ENCODE results near the gene VAV2. TPM values are rescaled to one million over a fixed set of nuclear protein-coding genes. Genes with fewer than 3 reads are reported as not detected.

Gene VAV2
- total RNA-seq, 1 donor = 13.4 TPM

- no peak for TF ChIP-seq CTCF (IDR thresholded peaks at IDR 0.05; ENCODE audit: insufficient read depth, low read depth, low read length)
- no peak for DNase-seq (ENCODE audit: low read depth)
- H3K4me3 ChIP-seq (ENCODE audit: low read depth, low read length) = no peak overlapping the region
These were observed 195.6 kb downstream of the VAV2 start for GRCh38 chr9:133796562-133796961.

- no peak overlapping the region for H3K4me3 ChIP-seq (ENCODE audit: low read depth, low read length)
- DNase-seq (ENCODE audit: low read depth) = no peak
- TF ChIP-seq CTCF (IDR thresholded peaks at IDR 0.05; ENCODE audit: insufficient read depth, low read depth, low read length) = no peak
These were observed 197.1 kb downstream of the VAV2 start for GRCh38 chr9:133795049-133795448.

GRCh38 chr9:133794016-133794760 lies 197.9 kb downstream of the VAV2 start:
- DNase-seq (ENCODE audit: low read depth) = no peak
- H3K4me3 ChIP-seq (ENCODE audit: low read depth, low read length) = no peak overlapping the region
- TF ChIP-seq CTCF (IDR thresholded peaks at IDR 0.05; ENCODE audit: insufficient read depth, low read depth, low read length) = no peak

GRCh38 chr9:133793471-133793870 lies 198.7 kb downstream of the VAV2 start:
- no peak for DNase-seq (ENCODE audit: low read depth)
- H3K4me3 ChIP-seq (ENCODE audit: low read depth, low read length) = no peak overlapping the region
- no peak for TF ChIP-seq CTCF (IDR thresholded peaks at IDR 0.05; ENCODE audit: insufficient read depth, low read depth, low read length)

GRCh38 chr9:133792721-133793470 lies 199.2 kb downstream of the VAV2 start:
- H3K4me3 ChIP-seq (ENCODE audit: low read depth, low read length) = no peak overlapping the region
- TF ChIP-seq CTCF (IDR thresholded peaks at IDR 0.05; ENCODE audit: insufficient read depth, low read depth, low read length) = peak; percentile 93
- peak; percentile 74 for DNase-seq (ENCODE audit: low read depth)

- H3K4me3 ChIP-seq (ENCODE audit: low read depth, low read length) = no peak overlapping the region
- no peak for DNase-seq (ENCODE audit: low read depth)
- no peak for TF ChIP-seq CTCF (IDR thresholded peaks at IDR 0.05; ENCODE audit: insufficient read depth, low read depth, low read length)
These were observed 200.1 kb downstream of the VAV2 start for GRCh38 chr9:133791735-133792649.

Measured in fibroblast of villous mesenchyme (primary cell).